A673 (cell line): ENCODE results near the gene MDH2. TPM values are rescaled to one million over a fixed set of nuclear protein-coding genes. Genes with fewer than 3 reads are reported as not detected.

ENCODE experiments used
- BruUV-seq: library from RNA; stranded (reverse); fragments of 400-500 nt; replicated peaks from 2 replicates; lab custom pipeline; 2021; lab: Mats Ljungman, UMichigan
- CTCF ChIA-PET: fragments of 300-600 bp; sonication (Branson Sonifier 250); formaldehyde crosslinking; loops from one replicate; lab custom pipeline; 2022; ENCODE audit warnings: antibody characterized with exemption; lab: Charles Lee
- POLR2A ChIA-PET: fragments of 300-600 bp; sonication (Branson Sonifier 250); formaldehyde crosslinking; loops from one replicate; lab custom pipeline; 2022; ENCODE audit warnings: antibody characterized with exemption; ENCODE audit not compliant: low non-redundant PET; lab: Charles Lee
- DNase-seq: peaks from one replicate; pipeline ENCODE4 v3.0.0-alpha.2; 2015; ENCODE audit warnings: low spot score
- H3K27ac ChIP-seq: fragments of 200-600 bp; sonication (generic); 2 replicates; pipeline ENCODE4 v1.5.1; 2016; ENCODE audit warnings: mixed run types, low read depth, mild to moderate bottlenecking, mixed read lengths, antibody characterized with exemption, low read length; ENCODE audit not compliant: poor library complexity, severe bottlenecking
- H3K27me3 ChIP-seq: fragments of 200-600 bp; sonication (generic); replicated peaks from 2 replicates; pipeline ENCODE4 v1.6.1; 2017; ENCODE audit warnings: mixed run types, low read depth, mild to moderate bottlenecking, mixed read lengths, antibody characterized with exemption, low read length; ENCODE audit not compliant: insufficient read depth, poor library complexity
- H3K36me3 ChIP-seq: fragments of 200-600 bp; sonication (generic); 2 replicates; pipeline ENCODE4 v1.6.1; 2016; ENCODE audit warnings: mixed run types, mild to moderate bottlenecking, mixed read lengths, antibody characterized with exemption, low read length; ENCODE audit not compliant: insufficient read depth, poor library complexity, severe bottlenecking
- H3K4me1 ChIP-seq: fragments of 200-600 bp; sonication (generic); 2 replicates; pipeline ENCODE4 v1.6.1; 2017; ENCODE audit warnings: mixed run types, mild to moderate bottlenecking, mixed read lengths, antibody characterized with exemption, low read length; ENCODE audit not compliant: insufficient read depth, poor library complexity, severe bottlenecking
- H3K4me3 ChIP-seq: fragments of 200-600 bp; sonication (generic); 2 replicates; pipeline ENCODE4 v1.5.1; 2016; ENCODE audit warnings: low read depth, mixed run types, mild to moderate bottlenecking, mixed read lengths, low read length; ENCODE audit not compliant: poor library complexity, severe bottlenecking
- H3K9me3 ChIP-seq: fragments of 200-600 bp; sonication (generic); 2 replicates; pipeline ENCODE4 v1.6.1; 2016; ENCODE audit warnings: mixed run types, low read depth, mild to moderate bottlenecking, mixed read lengths, antibody characterized with exemption, low read length; ENCODE audit not compliant: poor library complexity, severe bottlenecking
- CTCF ChIP-seq: fragments of 300-800, 200-600 bp; sonication (generic); conservative IDR thresholded peaks from 2 replicates; pipeline ENCODE4 v1.5.1; 2017; ENCODE audit warnings: low read depth, mild to moderate bottlenecking, antibody characterized with exemption, low read length, moderate library complexity, mixed read lengths
- EZH2 ChIP-seq: fragments of 200-600 bp; sonication (generic); IDR thresholded peaks from 2 replicates; pipeline ENCODE4 v1.6.1; 2017; ENCODE audit warnings: borderline replicate concordance, low read depth, mild to moderate bottlenecking, mixed read lengths, antibody characterized with exemption, low read length; ENCODE audit not compliant: poor library complexity, severe bottlenecking
- intact Hi-C: fragments of 100-400 bp; cut with micrococcal nuclease; formaldehyde crosslinking; loops from one replicate; pipeline ENCODE4 v1.10.0; 2022; ENCODE audit not compliant: unreplicated experiment
- total RNA-seq: library from RNA; stranded (reverse); gene quantifications from 2 replicates; pipeline ENCODE4 v1.2.3, GENCODE V29; 2021

Gene MDH2
- total RNA-seq, 1 experiment from 2014 or later, result 316 TPM

DNA sequence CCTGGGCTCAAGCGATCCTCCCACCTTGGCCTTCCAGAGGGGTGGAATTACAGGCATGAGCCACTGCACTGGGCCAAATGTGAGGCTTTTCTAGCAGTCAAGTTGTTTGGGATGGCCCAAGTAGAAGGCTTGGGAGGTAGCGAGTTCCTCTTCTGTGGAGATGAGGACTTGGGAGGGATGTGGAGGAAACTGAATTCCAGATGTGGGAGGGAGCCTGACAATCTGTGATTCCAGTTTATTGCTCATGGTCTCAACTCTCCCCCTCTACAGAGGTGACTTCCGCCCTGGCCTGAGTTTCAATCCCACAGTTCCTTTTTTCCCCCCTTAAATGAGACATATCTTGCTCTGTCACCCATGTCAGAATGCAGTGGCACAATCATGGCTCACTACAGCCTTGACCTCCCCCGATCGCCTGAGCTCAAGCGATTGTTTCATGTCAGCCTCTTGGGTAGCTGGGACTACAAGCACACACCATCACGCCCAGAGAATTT lies 3.5 kb upstream of the MDH2 start:
- DNase-seq, result no peak
- TF ChIP-seq CTCF, result no peak
- no peak for TF ChIP-seq EZH2
- BruUV-seq, result no TSS peak
- intact Hi-C loops, result no loop called here
- Histone ChIP-seq H3K27ac (no peak overlapping the region), H3K9me3 (no peaks in the 10 kb centered on the region), H3K4me1 (peaks cover 6% of the 10 kb centered on the region), H3K36me3 (no peaks in the 10 kb centered on the region), H3K27me3 (no peaks in the 10 kb centered on the region), H3K4me3 (no peak overlapping the region)
- ChIA-PET CTCF (no interaction called here), POLR2A (no interaction called here)

DNA sequence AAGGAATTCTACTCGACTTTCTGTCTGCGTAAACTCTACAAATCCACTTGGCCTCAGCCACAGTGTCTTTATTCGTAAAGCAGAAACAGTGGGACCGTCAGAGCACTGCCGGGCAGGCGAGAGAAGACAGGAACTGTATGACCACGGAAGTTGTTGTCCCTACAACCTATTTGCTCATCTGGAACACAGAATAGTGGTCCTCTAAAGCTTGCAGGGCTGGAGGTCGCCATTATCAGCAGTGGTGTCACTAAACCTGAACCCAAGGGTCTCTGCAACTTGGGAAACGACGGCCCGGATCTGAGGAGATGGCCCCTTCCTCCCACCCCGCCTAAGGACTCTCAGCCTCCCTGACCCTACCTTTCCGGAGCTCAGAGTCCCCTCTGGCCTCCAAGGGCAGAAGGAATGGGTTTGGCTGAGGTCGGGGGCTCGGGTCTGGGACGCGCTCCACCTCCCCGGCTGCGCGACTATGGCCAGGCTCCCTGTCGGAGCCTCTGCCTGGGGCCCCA lies 548 bp upstream of the MDH2 start:
- BruUV-seq, result TSS peak; percentile 89
- POLR2A ChIA-PET, result interaction anchor here (0.6 kb wide), 1 partner anchor 22 kb away, joined by 3 read pairs; no protein-coding TSS in a partner anchor
- intact Hi-C loops, result no loop called here

DNA sequence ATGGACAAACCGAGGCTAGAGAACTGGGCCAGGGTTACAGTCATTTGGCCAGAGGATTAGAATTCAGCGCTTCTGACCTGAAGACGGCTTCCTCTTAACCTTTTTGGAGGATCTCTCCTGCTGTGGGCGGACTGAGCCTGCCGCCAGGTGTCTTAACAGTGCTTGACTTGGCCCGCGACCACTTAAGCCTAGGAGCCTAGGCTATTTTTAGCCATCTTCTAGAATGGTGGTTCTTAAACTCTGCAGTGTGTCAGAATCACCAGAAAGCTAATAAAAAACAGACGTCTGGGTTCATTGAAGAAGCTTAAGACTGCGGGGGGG lies 722 bp downstream of the MDH2 start:
- ChIA-PET POLR2A (no interaction called here), CTCF (interaction anchor here (0.6 kb wide), 1 partner anchor 26 kb away, joined by 3 read pairs; no protein-coding TSS in a partner anchor)
- no peak for TF ChIP-seq EZH2
- no peak for TF ChIP-seq CTCF
- Histone ChIP-seq H3K36me3 (peaks cover 12% of the 10 kb centered on the region), H3K9me3 (no peaks in the 10 kb centered on the region), H3K27me3 (no peaks in the 10 kb centered on the region), H3K4me3 (peak overlapping the region; percentile 96), H3K4me1 (peaks cover 6% of the 10 kb centered on the region), H3K27ac (peak overlapping the region; percentile 96)
- peak; percentile 39 for DNase-seq
- intact Hi-C loops, result no loop called here
- BruUV-seq, result no TSS peak

More for the DNA sequence above, 548 bp upstream of the MDH2 start:
- DNase-seq, result no peak
- CTCF ChIA-PET, result interaction anchor here (0.6 kb wide), 1 partner anchor 259 kb away, joined by 8 read pairs; no protein-coding TSS in a partner anchor
- Histone ChIP-seq H3K9me3 (no peaks in the 10 kb centered on the region), H3K4me1 (peaks cover 6% of the 10 kb centered on the region), H3K4me3 (peak overlapping the region; percentile 96), H3K27ac (peak overlapping the region; percentile 96), H3K36me3 (peaks cover 8% of the 10 kb centered on the region), H3K27me3 (no peaks in the 10 kb centered on the region)
- TF ChIP-seq CTCF, result no peak
- TF ChIP-seq EZH2, result no peak
